ENCODE results near the gene CLPTM1L.

Gene CLPTM1L

DNA sequence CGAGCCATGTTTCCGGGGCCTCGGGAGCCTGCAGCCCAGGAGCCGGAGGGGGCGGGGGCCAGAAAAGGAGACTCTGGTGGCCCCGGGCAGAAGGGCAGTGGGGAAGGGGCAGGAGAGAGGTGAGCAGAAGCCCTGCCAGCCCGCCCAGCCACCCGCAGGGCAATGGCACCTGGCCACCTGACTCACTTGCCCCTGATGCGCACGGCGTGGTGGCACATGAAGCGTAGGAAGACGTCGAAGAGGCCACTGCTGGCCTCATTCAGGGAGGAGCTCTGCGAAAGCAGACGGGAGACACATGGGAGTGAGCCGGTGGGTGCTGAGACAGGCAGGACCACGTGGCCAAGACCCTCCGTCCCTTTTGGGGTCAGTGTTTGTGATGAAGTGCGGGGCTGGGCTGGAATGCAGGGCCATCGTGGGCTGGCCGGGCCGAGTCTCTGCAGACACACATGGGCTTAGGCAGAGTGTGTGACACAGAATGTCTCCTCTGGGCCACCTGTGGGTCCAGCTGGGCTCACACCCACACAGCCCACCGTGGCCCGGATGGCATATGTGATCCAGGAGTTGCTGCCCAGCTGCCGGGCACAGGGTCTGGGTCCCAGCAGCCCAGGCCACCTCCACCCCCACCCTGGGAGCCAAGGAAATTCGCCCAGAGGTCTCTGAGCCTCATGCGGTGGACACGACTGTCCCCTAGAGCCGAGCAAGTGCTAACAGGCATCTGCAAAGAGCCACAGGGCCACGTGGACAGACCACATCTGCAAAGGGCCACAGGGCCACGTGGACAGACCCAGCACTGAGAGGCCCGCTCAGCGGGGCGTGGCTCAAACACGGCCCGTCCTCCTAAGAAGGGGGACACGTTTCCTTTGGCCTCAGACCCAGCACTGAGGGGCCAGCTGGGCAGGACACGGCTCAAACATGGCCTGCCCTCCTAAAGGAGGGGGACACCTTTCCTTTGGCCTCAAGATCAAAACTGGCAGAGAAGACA, 73.7 kb downstream of the CLPTM1L start:
- DNase-seq, result no peak

- DNase-seq, result no peak
Measured at GRCh38 chr5:1270426-1270825, 74.5 kb downstream of the CLPTM1L start.

DNA sequence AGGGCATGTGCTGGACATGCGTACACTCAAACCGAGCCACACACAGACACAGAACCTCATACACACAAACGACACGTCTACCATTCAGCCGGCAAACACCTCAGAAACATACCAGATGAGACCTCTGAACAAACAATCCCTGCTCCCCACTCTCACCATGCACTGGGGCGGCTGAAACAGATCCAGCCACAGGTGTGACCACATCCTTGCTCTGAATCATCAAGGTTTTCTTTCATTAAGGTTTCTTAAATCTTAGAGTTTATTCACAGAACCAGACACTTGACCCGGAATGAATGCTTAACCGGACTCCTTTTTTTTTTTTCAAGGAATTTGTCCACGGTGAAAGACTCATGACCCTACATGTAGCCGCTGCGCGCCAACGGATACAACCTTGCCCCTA, 76.2 kb downstream of the CLPTM1L start:
- no peak for DNase-seq

GRCh38 chr5:1268056-1268455, 76.8 kb downstream of the CLPTM1L start:
- DNase-seq, result no peak
